Gastrocnemius medialis (tissue), 4 donors: ENCODE data around the gene TRIM41. TPM values are rescaled to one million over a fixed set of nuclear protein-coding genes. Genes with fewer than 3 reads are reported as not detected.
A peak's percentile ranks its signal among the peaks of the same experiment; 100 is the strongest.

Experiments used
- ATAC-seq, 2 donors: fragments of 150-250 bp; one replicate each; pipeline ENCODE4 v1.9.1; 2016
- DNase-seq, 2 donors: peaks; one replicate each; pipeline ENCODE4 v3.0.0-alpha.2; 2019
- H3K27ac ChIP-seq, 4 donors: fragments of 200-600 bp; sonication (generic); 1 replicate in 1 of 4; 2 replicates in 3 of 4; pipeline ENCODE4 v1.5.1; 2016 to 2018; ENCODE audit warnings: mild to moderate bottlenecking in 2 of 4, moderate library complexity in 1 of 4
- H3K27me3 ChIP-seq, 3 donors: fragments of 200-600 bp; sonication (generic) in 2 of 3; 1 replicate in 1 of 3; 2 replicates in 2 of 3; pipeline versions ENCODE4 v1.5.1 to v1.6.0; 2016 to 2019; ENCODE audit warnings: mild to moderate bottlenecking in 1 of 3, moderate library complexity in 1 of 3
- H3K36me3 ChIP-seq, 2 donors: fragments of 200-600 bp; sonication (generic) in 1 of 2; one replicate each; pipeline ENCODE4 v1.5.1; 2017 to 2018
- H3K4me1 ChIP-seq, 2 donors: fragments of 200-600 bp; sonication (generic) in 1 of 2; one replicate each; pipeline ENCODE4 v1.5.1; 2016 to 2017; ENCODE audit warnings: mild to moderate bottlenecking in 2 of 2
- H3K4me3 ChIP-seq, 4 donors: fragments of 200-600 bp; sonication (generic) in 3 of 4; 1 replicate in 1 of 4; 2 replicates in 3 of 4; pipeline ENCODE4 v1.5.1; 2016 to 2019; ENCODE audit warnings: mild to moderate bottlenecking in 2 of 4
- H3K9me3 ChIP-seq, 3 donors: fragments of 200-600 bp; sonication (generic) in 2 of 3; 1 replicate in 1 of 3; 2 replicates in 2 of 3; pipeline ENCODE4 v1.5.1; 2016 to 2019
- CTCF ChIP-seq, 5 experiments: fragments of 450-650 bp in 3 of 5; fragments of 200-600 bp in 2 of 5; sonication (generic) in 2 of 5; IDR thresholded peaks in 4 of 5; conservative IDR thresholded peaks in 1 of 5; 1 replicate in 4 of 5; 2 replicates in 1 of 5; pipeline ENCODE4 v1.5.1; 2016 to 2019; ENCODE audit warnings: antibody characterized with exemption in 5 of 5, mild to moderate bottlenecking in 3 of 5, moderate library complexity in 3 of 5
- POLR2A ChIP-seq, 2 donors: fragments of 450-650 bp; IDR thresholded peaks; one replicate each; pipeline ENCODE4 v1.6.1; 2017; ENCODE audit warnings: antibody characterized with exemption in 2 of 2, mild to moderate bottlenecking in 2 of 2, moderate library complexity in 2 of 2
- in situ Hi-C, 4 donors: fragments of 200-750 bp; cut with MboI; loops; one replicate each; pipeline versions ENCODE4 v1.15.0 to v1.8.0; 2017; ENCODE audit warnings: low sequenced_read_pairs in 4 of 4
- intact Hi-C: fragments of 100-400 bp; cut with DNase I; formaldehyde crosslinking; loops from one replicate; pipeline ENCODE4 v1.15.1; 2023; ENCODE audit warnings: low total_unique reads
- total RNA-seq, 4 donors: library from RNA; depleted of rRNA; stranded (reverse); fragments of >200 nt; gene quantifications; one replicate each; pipeline versions ENCODE4 v1.1.0 to v1.2.3, GENCODE V29; 2016

The TRIM41 gene
- total RNA-seq, 4 donors from 2014 or later = 15.6 to 23.5 (median 21.6) TPM

- in situ Hi-C loops = loop anchor here in 2 of 4 donors (10.0 kb wide), 1 partner anchor 75 kb away; the partner anchor contains the start of gene TRIM52 (in 2 of the 2)
- TF ChIP-seq POLR2A (IDR thresholded peaks at IDR 0.05) (no peak), CTCF (IDR thresholded peaks at IDR 0.05 in 4 of 5, conservative IDR thresholded peaks at IDR 0.05 in 1 of 5) (no peak)
- H3K4me1 ChIP-seq = peaks cover 11 to 22% of the 10 kb centered on the region in 2 donors
- peak overlapping the region; percentile 89 to 98 (median 93) for H3K27ac ChIP-seq
- ATAC-seq (no peak), DNase-seq (no peak)
- intact Hi-C loops = loop anchor here (2.0 to 10.0 kb wide), 2 partner anchors 325 to 381 kb away; partner anchors contain the start of gene ZFP62
- H3K9me3 ChIP-seq = no peaks in the 10 kb centered on the region
- H3K27me3 ChIP-seq = no peaks in the 10 kb centered on the region
- peak overlapping the region; percentile 67 to 97 (median 77) for H3K4me3 ChIP-seq
- H3K36me3 ChIP-seq = no peaks in the 10 kb centered on the region
These were observed 33.6 kb upstream of the TRIM41 start for GRCh38 chr5:181189363-181189961.

- ATAC-seq (no peak), DNase-seq (no peak)
- in situ Hi-C loops (loop anchor here in 2 of 4 donors (10.0 kb wide), 1 partner anchor 75 kb away; the partner anchor contains the start of gene TRIM52 (in 2 of the 2)), intact Hi-C loops (loop anchor here (2.0 to 10.0 kb wide), 3 partner anchors 325 to 1358 kb away; partner anchors contain the start of gene ZFP62)
- H3K9me3 ChIP-seq = no peaks in the 10 kb centered on the region
- H3K27ac ChIP-seq = peak overlapping the region; percentile 89 to 98 (median 93)
- no peak for TF ChIP-seq CTCF (IDR thresholded peaks at IDR 0.05 in 4 of 5, conservative IDR thresholded peaks at IDR 0.05 in 1 of 5)
- TF ChIP-seq POLR2A (IDR thresholded peaks at IDR 0.05) = no peak
- no peaks in the 10 kb centered on the region for H3K36me3 ChIP-seq
- H3K4me3 ChIP-seq = peak overlapping the region; percentile 67 to 97 (median 77)
- H3K27me3 ChIP-seq = no peaks in the 10 kb centered on the region
- H3K4me1 ChIP-seq = peaks cover 14 to 22% of the 10 kb centered on the region in 2 donors
These were observed 32.9 kb upstream of the TRIM41 start for GRCh38 chr5:181189962-181190710.

- Histone ChIP-seq H3K9me3 (no peaks in the 10 kb centered on the region), H3K36me3 (no peaks in the 10 kb centered on the region), H3K27ac (peak overlapping the region; percentile 89 to 98 (median 93)), H3K27me3 (no peaks in the 10 kb centered on the region), H3K4me1 (peaks cover 14 to 22% of the 10 kb centered on the region in 2 donors), H3K4me3 (peak overlapping the region; percentile 67 to 97 (median 77))
- ATAC-seq (peak; percentile 16 to 17), DNase-seq (peak in 1 of 2 donors; percentile 49)
- in situ Hi-C loops = no loop called here
- intact Hi-C loops = loop anchor here (1.0 to 5.0 kb wide), 4 partner anchors 14 to 1359 kb away; partner anchors contain the start of genes TRIM41 and TRIM7
- TF ChIP-seq CTCF (IDR thresholded peaks at IDR 0.05 in 4 of 5, conservative IDR thresholded peaks at IDR 0.05 in 1 of 5) (peak in 2 of 5 experiments; percentile 16 to 41), POLR2A (IDR thresholded peaks at IDR 0.05) (no peak)
These were observed 32.2 kb upstream of the TRIM41 start for GRCh38 chr5:181190711-181191525.
